Central memory CD8-positive, alpha-beta T cell (primary cell): ENCODE results near the gene OTOS.

Source experiments
- ATAC-seq: fragments of 150-1000 bp; cut with Tn5 transposase; replicated peaks from 2 replicates; pipeline ENCODE4 v1.10.0; 2022; ENCODE audit warnings: mild to moderate bottlenecking, moderate FRiP score, moderate number of reproducible peaks; ENCODE audit not compliant: poor library complexity, severe bottlenecking; ENCODE audit errors: extremely low read depth
- DNase-seq, 2 donors: peaks; one replicate each; pipeline ENCODE4 v3.0.0; 2021; ENCODE audit warnings: low spot score in 2 of 2
- H3K27ac Mint-ChIP-seq: one replicate; pipeline ENCODE4 v1.8.0; 2022; ENCODE audit warnings: low read depth, mild to moderate bottlenecking, moderate library complexity, mixed read lengths
- H3K27me3 Mint-ChIP-seq: one replicate; pipeline ENCODE4 v1.8.0; 2022; ENCODE audit warnings: mixed read lengths
- H3K36me3 Mint-ChIP-seq: one replicate; pipeline ENCODE4 v1.8.0; 2022; ENCODE audit warnings: mild to moderate bottlenecking, moderate library complexity, mixed read lengths; ENCODE audit not compliant: insufficient read depth
- H3K4me1 Mint-ChIP-seq: one replicate; pipeline ENCODE4 v1.8.0; 2022; ENCODE audit warnings: mixed read lengths
- H3K4me3 Mint-ChIP-seq: one replicate; pipeline ENCODE4 v1.8.0; 2022; ENCODE audit warnings: mild to moderate bottlenecking, moderate library complexity, mixed read lengths
- H3K9me3 Mint-ChIP-seq: one replicate; pipeline ENCODE4 v1.8.0; 2022; ENCODE audit warnings: mixed read lengths

OTOS gene

GRCh38 chr2:240143801-240144648 is 3.6 kb upstream of the OTOS start:
- H3K27ac Mint-ChIP-seq: no peak overlapping the region
- no peaks in the 10 kb centered on the region for H3K9me3 Mint-ChIP-seq
- ATAC-seq (peak; percentile 86), DNase-seq (peak; percentile 73 to 87)
- H3K4me3 Mint-ChIP-seq: no peak overlapping the region
- H3K36me3 Mint-ChIP-seq: peaks cover 5% of the 10 kb centered on the region
- peaks cover 11% of the 10 kb centered on the region for H3K27me3 Mint-ChIP-seq
- H3K4me1 Mint-ChIP-seq: no peaks in the 10 kb centered on the region

GRCh38 chr2:240143276-240143675 is 2.8 kb upstream of the OTOS start:
- no peak for DNase-seq
- peaks cover 11% of the 10 kb centered on the region for H3K27me3 Mint-ChIP-seq
- H3K9me3 Mint-ChIP-seq: no peaks in the 10 kb centered on the region
- no peak overlapping the region for H3K27ac Mint-ChIP-seq
- H3K36me3 Mint-ChIP-seq: peaks cover 8% of the 10 kb centered on the region
- ATAC-seq: no peak
- H3K4me3 Mint-ChIP-seq: no peak overlapping the region
- H3K4me1 Mint-ChIP-seq: no peaks in the 10 kb centered on the region

- Mint-ChIP-seq H3K9me3 (no peaks in the 10 kb centered on the region), H3K36me3 (peaks cover 8% of the 10 kb centered on the region)
Observed at GRCh38 chr2:240142859-240143258, 2.4 kb upstream of the OTOS start.

GRCh38 chr2:240142256-240142775 is 1.9 kb upstream of the OTOS start:
- no peak overlapping the region for H3K4me3 Mint-ChIP-seq
- no peak overlapping the region for H3K27ac Mint-ChIP-seq
- H3K9me3 Mint-ChIP-seq: no peaks in the 10 kb centered on the region
- peaks cover 11% of the 10 kb centered on the region for H3K27me3 Mint-ChIP-seq
- H3K4me1 Mint-ChIP-seq: peaks cover 2% of the 10 kb centered on the region
- peaks cover 8% of the 10 kb centered on the region for H3K36me3 Mint-ChIP-seq
- ATAC-seq (no peak), DNase-seq (no peak)

More at GRCh38 chr2:240142859-240143258, 2.4 kb upstream of the OTOS start:
- no peak for DNase-seq
- H3K27me3 Mint-ChIP-seq: peaks cover 11% of the 10 kb centered on the region
- ATAC-seq: no peak
- H3K4me1 Mint-ChIP-seq: no peaks in the 10 kb centered on the region
- H3K27ac Mint-ChIP-seq: no peak overlapping the region
- no peak overlapping the region for H3K4me3 Mint-ChIP-seq

DNA sequence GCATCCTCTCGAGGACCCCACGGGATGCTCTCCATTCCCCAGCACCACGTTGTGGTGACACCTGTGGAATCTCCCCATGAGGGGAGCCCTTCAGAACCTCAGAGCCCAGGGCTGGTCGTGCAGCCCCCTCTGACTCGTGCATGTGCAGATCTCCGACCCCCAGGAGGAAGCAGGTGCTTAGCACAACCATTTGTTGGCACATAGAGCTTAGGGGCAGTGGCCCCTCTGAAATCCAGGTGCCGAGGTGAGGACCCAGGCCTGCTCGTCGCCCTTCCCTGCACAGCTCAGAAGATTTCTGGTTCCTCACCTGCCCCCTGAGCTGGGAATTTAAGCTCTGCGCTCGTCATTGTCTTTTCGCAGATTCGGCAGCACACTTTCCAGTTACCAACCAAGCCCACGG is 1.3 kb upstream of the OTOS start:
- no peak overlapping the region for H3K27ac Mint-ChIP-seq
- H3K4me1 Mint-ChIP-seq: peaks cover 6% of the 10 kb centered on the region
- peaks cover 11% of the 10 kb centered on the region for H3K27me3 Mint-ChIP-seq
- H3K4me3 Mint-ChIP-seq: no peak overlapping the region
- ATAC-seq: no peak
- peaks cover 8% of the 10 kb centered on the region for H3K36me3 Mint-ChIP-seq
- H3K9me3 Mint-ChIP-seq: no peaks in the 10 kb centered on the region
- DNase-seq: no peak

GRCh38 chr2:240140920-240141319 is 462 bp upstream of the OTOS start:
- peaks cover 11% of the 10 kb centered on the region for H3K36me3 Mint-ChIP-seq
- peaks cover 7% of the 10 kb centered on the region for H3K4me1 Mint-ChIP-seq
- no peaks in the 10 kb centered on the region for H3K9me3 Mint-ChIP-seq
- H3K4me3 Mint-ChIP-seq: no peak overlapping the region
- DNase-seq (no peak), ATAC-seq (no peak)
- H3K27me3 Mint-ChIP-seq: peaks cover 11% of the 10 kb centered on the region
- no peak overlapping the region for H3K27ac Mint-ChIP-seq

GRCh38 chr2:240139666-240140393 is 628 bp downstream of the OTOS start:
- Mint-ChIP-seq H3K36me3 (peaks cover 8% of the 10 kb centered on the region), H3K9me3 (no peaks in the 10 kb centered on the region)
- no peak for ATAC-seq

DNA sequence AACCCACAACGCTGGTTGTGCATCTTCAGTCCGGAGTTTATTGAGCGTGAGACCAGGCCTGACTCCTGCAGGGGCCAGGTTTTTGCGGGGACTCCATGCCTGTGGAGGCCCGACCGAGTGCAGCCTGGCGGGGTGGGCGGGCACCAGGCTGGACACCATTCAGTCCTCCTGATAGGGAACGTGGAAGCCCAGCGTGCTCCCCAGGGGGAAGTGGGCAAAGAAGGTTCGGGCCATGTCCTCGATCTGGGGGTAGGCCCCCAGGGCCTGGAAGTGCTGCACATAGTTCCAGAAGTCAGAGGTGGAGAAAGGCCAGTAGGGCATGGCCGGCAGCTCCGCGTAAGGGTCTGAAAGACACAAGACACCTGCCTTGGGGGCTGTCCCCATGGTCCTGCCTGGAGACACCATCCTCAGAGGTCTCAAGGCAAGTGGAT is 1.4 kb downstream of the OTOS start:
- Mint-ChIP-seq H3K36me3 (peaks cover 7% of the 10 kb centered on the region), H3K27me3 (peaks cover 11% of the 10 kb centered on the region), H3K4me3 (no peak overlapping the region), H3K4me1 (peaks cover 26% of the 10 kb centered on the region), H3K27ac (no peak overlapping the region), H3K9me3 (no peaks in the 10 kb centered on the region)
- ATAC-seq (no peak), DNase-seq (no peak)

More at GRCh38 chr2:240139666-240140393, 628 bp downstream of the OTOS start:
- H3K27me3 Mint-ChIP-seq: peaks cover 11% of the 10 kb centered on the region
- H3K4me3 Mint-ChIP-seq: no peak overlapping the region
- H3K27ac Mint-ChIP-seq: no peak overlapping the region
- DNase-seq: no peak
- peaks cover 18% of the 10 kb centered on the region for H3K4me1 Mint-ChIP-seq

DNA sequence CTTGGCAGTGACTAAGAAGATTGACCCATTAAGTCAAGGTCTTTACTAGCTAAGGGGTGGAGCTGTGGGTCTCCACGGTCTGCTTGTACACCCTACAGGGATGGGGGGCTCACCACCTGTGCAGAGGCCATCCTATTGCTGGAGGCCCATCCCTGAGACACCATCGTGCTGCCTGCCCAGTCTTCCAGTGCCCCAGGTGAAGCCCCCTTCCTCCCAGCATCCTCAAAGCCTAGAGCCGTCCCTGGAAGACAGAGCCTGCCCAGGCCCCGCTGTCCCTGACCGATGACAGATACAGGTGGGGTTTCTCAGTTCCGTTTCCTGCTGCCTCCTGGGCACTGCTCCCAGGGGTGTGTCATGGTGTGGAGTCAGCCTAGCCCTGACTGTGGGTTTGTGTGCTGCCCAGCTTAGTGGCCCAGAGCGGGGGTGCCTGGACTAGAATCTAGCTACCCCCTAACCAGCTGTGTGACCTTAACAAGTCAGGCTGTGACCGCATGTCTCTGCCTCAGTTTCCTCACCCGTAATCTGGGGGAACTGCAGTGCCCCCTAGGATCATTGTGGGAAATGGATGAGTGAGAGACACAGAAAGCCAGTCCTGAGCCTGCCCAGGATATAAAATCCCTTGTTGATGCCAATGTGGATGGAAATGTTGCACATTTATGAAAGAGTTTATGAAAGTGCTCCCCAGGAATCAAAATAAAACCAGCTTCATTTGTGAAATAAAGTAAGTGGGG is 2.0 kb downstream of the OTOS start:
- Mint-ChIP-seq H3K9me3 (no peaks in the 10 kb centered on the region), H3K27ac (no peak overlapping the region), H3K27me3 (peaks cover 11% of the 10 kb centered on the region), H3K4me1 (peaks cover 26% of the 10 kb centered on the region), H3K4me3 (no peak overlapping the region), H3K36me3 (peaks cover 8% of the 10 kb centered on the region)
- no peak for ATAC-seq
- no peak for DNase-seq

DNA sequence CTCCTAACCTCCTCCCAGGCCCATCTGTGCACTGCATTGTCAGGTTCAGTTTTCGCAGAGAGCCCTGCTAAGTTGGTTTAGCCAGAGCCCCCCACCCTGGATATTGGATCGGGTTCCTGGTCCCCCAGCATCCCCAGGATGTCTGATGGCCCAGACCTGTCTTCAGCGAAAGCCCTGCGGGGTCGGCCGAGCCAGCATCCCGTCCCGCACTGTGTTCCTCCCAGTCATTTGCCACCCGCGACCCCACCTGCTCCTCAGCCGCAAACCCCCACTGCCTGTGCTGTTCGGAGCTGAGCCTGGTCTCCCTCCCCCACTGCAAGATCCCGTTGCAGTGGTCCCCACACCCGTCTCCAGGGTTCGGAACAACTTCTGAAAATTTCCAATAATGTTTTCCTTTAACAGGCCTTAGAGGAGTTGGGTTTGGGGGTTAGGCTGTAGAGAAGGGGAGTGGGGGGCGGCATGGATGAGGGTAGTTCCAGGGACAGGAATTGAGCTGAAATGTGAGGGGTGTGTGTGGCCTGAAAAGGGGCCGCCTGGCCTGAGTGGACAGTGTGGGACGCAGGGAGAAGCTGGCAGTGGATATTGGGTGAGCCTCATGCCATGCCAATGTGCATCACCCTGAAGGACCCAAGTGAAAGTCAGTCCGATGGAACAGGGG is 2.7 kb downstream of the OTOS start:
- Mint-ChIP-seq H3K9me3 (no peaks in the 10 kb centered on the region), H3K27ac (no peak overlapping the region), H3K36me3 (peaks cover 12% of the 10 kb centered on the region), H3K4me1 (peaks cover 26% of the 10 kb centered on the region), H3K4me3 (peak overlapping the region; percentile 92), H3K27me3 (peaks cover 11% of the 10 kb centered on the region)
- DNase-seq (no peak), ATAC-seq (no peak)

- H3K9me3 Mint-ChIP-seq: no peaks in the 10 kb centered on the region
- H3K27ac Mint-ChIP-seq: peak overlapping the region; percentile 93
- H3K36me3 Mint-ChIP-seq: peaks cover 12% of the 10 kb centered on the region
- DNase-seq (no peak), ATAC-seq (peak; percentile 30)
- H3K27me3 Mint-ChIP-seq: peaks cover 6% of the 10 kb centered on the region
- H3K4me3 Mint-ChIP-seq: peak overlapping the region; percentile 92
- H3K4me1 Mint-ChIP-seq: peaks cover 26% of the 10 kb centered on the region
Observed at GRCh38 chr2:240136671-240137292, 3.7 kb downstream of the OTOS start.
